K562 (cell line): ENCODE results near the gene AMDHD2. TPM values are rescaled to one million over a fixed set of nuclear protein-coding genes. Genes with fewer than 3 reads are reported as not detected.

Experiments
- BDP1 ChIP-seq: IDR thresholded peaks from 3 replicates; pipeline ENCODE4 v1.6.1; 2011; ENCODE audit not compliant: insufficient read length, insufficient read depth
- ESRRA ChIP-seq: fragments of 450-650 bp; IDR thresholded peaks from 2 replicates; pipeline ENCODE4 v1.6.1; 2014; ENCODE audit warnings: low read depth, mild to moderate bottlenecking, moderate library complexity, borderline replicate concordance
- IFI16 ChIP-seq: fragments of 250-450 bp; sonication (Bioruptor Pico); IDR thresholded peaks from 2 replicates; pipeline ENCODE4 v2.1.2; 2022; ENCODE audit warnings: mild to moderate bottlenecking, inconsistent platforms
- LEF1 ChIP-seq: fragments of 450-650 bp; IDR thresholded peaks from 2 replicates; pipeline ENCODE4 v1.6.1; 2016; ENCODE audit warnings: mild to moderate bottlenecking
- SPI1 ChIP-seq: IDR thresholded peaks from 2 replicates; pipeline ENCODE4 v1.6.1; 2011; ENCODE audit warnings: low read depth, low read length, control low read depth, borderline replicate concordance
- TAF7 ChIP-seq: fragments of 450-650 bp; IDR thresholded peaks from 2 replicates; pipeline ENCODE4 v1.6.1; 2016; ENCODE audit warnings: missing genetic modification characterization, missing compliant biosample characterization
- TBL1XR1 ChIP-seq, 2 experiments: IDR thresholded peaks; 2 replicates each; pipeline ENCODE4 v1.6.1; 2012; ENCODE audit warnings: improper control_type of control experiment in 2 of 2, low read length in 2 of 2, mild to moderate bottlenecking in 1 of 2
- TEAD4 ChIP-seq, 2 experiments: sonication (generic) in 1 of 2; formaldehyde crosslinking in 1 of 2; IDR thresholded peaks; 2 replicates each; pipeline versions ENCODE4 v1.6.1 to v1.8.0; 2012 to 2022; ENCODE audit warnings: borderline replicate concordance in 1 of 2, inconsistent platforms in 1 of 2, low read length in 1 of 2, mild to moderate bottlenecking in 1 of 2, missing genetic modification reagents in 1 of 2
- XRCC3 ChIP-seq: fragments of 450-650 bp; IDR thresholded peaks from 2 replicates; pipeline ENCODE4 v1.6.1; 2017; ENCODE audit warnings: mild to moderate bottlenecking, moderate library complexity
- ZC3H4 ChIP-seq: sonication (generic); formaldehyde crosslinking; IDR thresholded peaks from 2 replicates; pipeline ENCODE4 v1.9.0; 2021; ENCODE audit warnings: missing genetic modification reagents, borderline replicate concordance
- polyA plus RNA-seq, 8 experiments: library from polyadenylated mRNA; depleted of rRNA in 4 of 8; stranded (reverse) in 5 of 8; unstranded in 3 of 8; fragments of >200 nt; fragmentation: Nextera tagmentation in 2 of 8; fragmentation: Illumina TruSeq in 1 of 8; extraction: Ambion mirVana in 2 of 8; extraction: Trizol in 1 of 8; gene quantifications; 2 replicates each; pipeline versions ENCODE4 v1.2.1 to v1.2.3, GENCODE V29; 2011 to 2014; ENCODE audit warnings: inconsistent platforms in 1 of 8, missing spikeins in 1 of 8
- total RNA-seq, 7 experiments: library from RNA; depleted of rRNA in 6 of 7; stranded (reverse); fragments of >200 nt in 6 of 7; fragmentation: Illumina TruSeq in 2 of 7; extraction: Trizol in 2 of 7; gene quantifications; 2 replicates each; pipeline versions ENCODE4 v1.2.1 to v1.2.3, GENCODE V29; 2011 to 2021; ENCODE audit warnings: low replicate concordance in 1 of 7
- TF ChIP-seq, protein P1 (sequence below), 2 experiments: fragments of 450-650 bp; formaldehyde crosslinking in 1 of 2; IDR thresholded peaks; 2 replicates each; pipeline versions ENCODE4 v1.4.0 to v1.6.1; 2014 to 2020; ENCODE audit warnings: mild to moderate bottlenecking in 2 of 2, borderline replicate concordance in 1 of 2, low read depth in 1 of 2
- TF ChIP-seq, protein P2 (sequence below): sonication (generic); formaldehyde crosslinking; IDR thresholded peaks from 2 replicates; pipeline ENCODE4 v1.8.1; 2023; ENCODE audit warnings: missing genetic modification reagents, mild to moderate bottlenecking, borderline replicate concordance
- TF ChIP-seq, protein P3 (sequence below): IDR thresholded peaks from 2 replicates; pipeline ENCODE4 v1.6.1; 2012; ENCODE audit warnings: low read depth, low read length, improper control_type of control experiment, borderline replicate concordance

The AMDHD2 gene
- total and polyA plus RNA-seq, 9 of the 15 experiments (the other 6 are each of a cell fraction or from before 2014, with no cell fraction given) = 0.38 to 56.9 (median 18.3) TPM; not detected in 1

DNA sequence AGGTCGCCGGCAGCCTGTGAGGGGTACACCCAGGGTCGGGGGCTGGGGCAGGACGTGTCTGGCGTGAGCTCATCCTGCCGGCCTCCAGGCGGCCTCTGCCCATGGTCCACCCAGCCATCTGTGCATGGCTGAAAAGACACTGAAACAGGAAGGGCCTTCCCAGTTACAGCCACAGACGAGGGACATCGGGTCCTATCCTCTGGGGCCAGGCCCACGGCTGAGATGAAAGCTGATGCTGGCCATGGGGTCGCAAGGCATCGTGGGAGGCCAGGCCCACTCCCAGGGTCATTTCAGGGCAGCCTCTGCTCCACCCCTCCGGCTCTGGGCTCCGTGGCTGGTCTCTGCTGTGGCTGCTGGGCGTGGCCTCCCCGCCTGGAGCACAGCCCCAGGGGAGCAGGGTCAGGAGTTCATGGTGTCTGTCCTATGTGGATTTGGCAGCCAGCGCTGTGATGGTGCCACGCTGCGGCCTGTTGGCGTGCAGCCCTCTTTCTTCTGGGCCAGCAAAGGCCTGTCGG lies 23.0 kb upstream of the AMDHD2 start (continued):
- TF ChIP-seq, protein P1, sequence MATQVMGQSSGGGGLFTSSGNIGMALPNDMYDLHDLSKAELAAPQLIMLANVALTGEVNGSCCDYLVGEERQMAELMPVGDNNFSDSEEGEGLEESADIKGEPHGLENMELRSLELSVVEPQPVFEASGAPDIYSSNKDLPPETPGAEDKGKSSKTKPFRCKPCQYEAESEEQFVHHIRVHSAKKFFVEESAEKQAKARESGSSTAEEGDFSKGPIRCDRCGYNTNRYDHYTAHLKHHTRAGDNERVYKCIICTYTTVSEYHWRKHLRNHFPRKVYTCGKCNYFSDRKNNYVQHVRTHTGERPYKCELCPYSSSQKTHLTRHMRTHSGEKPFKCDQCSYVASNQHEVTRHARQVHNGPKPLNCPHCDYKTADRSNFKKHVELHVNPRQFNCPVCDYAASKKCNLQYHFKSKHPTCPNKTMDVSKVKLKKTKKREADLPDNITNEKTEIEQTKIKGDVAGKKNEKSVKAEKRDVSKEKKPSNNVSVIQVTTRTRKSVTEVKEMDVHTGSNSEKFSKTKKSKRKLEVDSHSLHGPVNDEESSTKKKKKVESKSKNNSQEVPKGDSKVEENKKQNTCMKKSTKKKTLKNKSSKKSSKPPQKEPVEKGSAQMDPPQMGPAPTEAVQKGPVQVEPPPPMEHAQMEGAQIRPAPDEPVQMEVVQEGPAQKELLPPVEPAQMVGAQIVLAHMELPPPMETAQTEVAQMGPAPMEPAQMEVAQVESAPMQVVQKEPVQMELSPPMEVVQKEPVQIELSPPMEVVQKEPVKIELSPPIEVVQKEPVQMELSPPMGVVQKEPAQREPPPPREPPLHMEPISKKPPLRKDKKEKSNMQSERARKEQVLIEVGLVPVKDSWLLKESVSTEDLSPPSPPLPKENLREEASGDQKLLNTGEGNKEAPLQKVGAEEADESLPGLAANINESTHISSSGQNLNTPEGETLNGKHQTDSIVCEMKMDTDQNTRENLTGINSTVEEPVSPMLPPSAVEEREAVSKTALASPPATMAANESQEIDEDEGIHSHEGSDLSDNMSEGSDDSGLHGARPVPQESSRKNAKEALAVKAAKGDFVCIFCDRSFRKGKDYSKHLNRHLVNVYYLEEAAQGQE (IDR thresholded peaks at IDR 0.05; ENCODE audit: borderline replicate concordance) = peak; percentile 79
- TF ChIP-seq, protein P1 (CRISPR knock-in tag; IDR thresholded peaks at IDR 0.05; ENCODE audit: low read depth) = no peak
- TF ChIP-seq TAF7 (no peak), TBL1XR1 (IDR thresholded peaks at IDR 0.05; ENCODE audit: low read length in 2 of 2) (peak in 1 of 2 experiments; percentile 31; a peak in 1 of 4 replicates), ZC3H4 (CRISPR knock-in tag) (no peak), LEF1 (0 out of 2 replicates have a peak, but pooled peaks have one; percentile 41), TEAD4 (IDR thresholded peaks at IDR 0.05; ENCODE audit: low read length) (no peak), TEAD4 (CRISPR knock-in tag; IDR thresholded peaks at IDR 0.05; ENCODE audit: borderline replicate concordance) (no peak), ESRRA (peak; percentile 28; the same call in 1 of the 2 replicates), SPI1 (no peak), XRCC3 (no peak), BDP1 (no peak), IFI16 (no peak)
- TF ChIP-seq, protein P2, sequence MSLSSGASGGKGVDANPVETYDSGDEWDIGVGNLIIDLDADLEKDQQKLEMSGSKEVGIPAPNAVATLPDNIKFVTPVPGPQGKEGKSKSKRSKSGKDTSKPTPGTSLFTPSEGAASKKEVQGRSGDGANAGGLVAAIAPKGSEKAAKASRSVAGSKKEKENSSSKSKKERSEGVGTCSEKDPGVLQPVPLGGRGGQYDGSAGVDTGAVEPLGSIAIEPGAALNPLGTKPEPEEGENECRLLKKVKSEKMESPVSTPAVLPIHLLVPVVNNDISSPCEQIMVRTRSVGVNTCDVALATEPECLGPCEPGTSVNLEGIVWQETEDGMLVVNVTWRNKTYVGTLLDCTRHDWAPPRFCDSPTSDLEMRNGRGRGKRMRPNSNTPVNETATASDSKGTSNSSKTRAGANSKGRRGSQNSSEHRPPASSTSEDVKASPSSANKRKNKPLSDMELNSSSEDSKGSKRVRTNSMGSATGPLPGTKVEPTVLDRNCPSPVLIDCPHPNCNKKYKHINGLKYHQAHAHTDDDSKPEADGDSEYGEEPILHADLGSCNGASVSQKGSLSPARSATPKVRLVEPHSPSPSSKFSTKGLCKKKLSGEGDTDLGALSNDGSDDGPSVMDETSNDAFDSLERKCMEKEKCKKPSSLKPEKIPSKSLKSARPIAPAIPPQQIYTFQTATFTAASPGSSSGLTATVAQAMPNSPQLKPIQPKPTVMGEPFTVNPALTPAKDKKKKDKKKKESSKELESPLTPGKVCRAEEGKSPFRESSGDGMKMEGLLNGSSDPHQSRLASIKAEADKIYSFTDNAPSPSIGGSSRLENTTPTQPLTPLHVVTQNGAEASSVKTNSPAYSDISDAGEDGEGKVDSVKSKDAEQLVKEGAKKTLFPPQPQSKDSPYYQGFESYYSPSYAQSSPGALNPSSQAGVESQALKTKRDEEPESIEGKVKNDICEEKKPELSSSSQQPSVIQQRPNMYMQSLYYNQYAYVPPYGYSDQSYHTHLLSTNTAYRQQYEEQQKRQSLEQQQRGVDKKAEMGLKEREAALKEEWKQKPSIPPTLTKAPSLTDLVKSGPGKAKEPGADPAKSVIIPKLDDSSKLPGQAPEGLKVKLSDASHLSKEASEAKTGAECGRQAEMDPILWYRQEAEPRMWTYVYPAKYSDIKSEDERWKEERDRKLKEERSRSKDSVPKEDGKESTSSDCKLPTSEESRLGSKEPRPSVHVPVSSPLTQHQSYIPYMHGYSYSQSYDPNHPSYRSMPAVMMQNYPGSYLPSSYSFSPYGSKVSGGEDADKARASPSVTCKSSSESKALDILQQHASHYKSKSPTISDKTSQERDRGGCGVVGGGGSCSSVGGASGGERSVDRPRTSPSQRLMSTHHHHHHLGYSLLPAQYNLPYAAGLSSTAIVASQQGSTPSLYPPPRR (CRISPR knock-in tag) = no peak
- TF ChIP-seq, protein P3, sequence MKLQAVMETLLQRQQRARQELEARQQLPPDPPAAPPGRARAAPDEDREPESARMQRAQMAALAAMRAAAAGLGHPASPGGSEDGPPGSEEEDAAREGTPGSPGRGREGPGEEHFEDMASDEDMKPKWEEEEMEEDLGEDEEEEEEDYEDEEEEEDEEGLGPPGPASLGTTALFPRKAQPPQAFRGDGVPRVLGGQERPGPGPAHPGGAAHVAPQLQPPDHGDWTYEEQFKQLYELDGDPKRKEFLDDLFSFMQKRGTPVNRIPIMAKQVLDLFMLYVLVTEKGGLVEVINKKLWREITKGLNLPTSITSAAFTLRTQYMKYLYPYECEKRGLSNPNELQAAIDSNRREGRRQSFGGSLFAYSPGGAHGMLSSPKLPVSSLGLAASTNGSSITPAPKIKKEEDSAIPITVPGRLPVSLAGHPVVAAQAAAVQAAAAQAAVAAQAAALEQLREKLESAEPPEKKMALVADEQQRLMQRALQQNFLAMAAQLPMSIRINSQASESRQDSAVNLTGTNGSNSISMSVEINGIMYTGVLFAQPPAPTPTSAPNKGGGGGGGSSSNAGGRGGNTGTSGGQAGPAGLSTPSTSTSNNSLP = no peak
